Ishikawa (cell line): ENCODE results near the gene COL3A1.

Source experiments
- CEBPB ChIP-seq: IDR thresholded peaks from 2 replicates; pipeline ENCODE4 v1.6.1; 2012
- EGR1 ChIP-seq: IDR thresholded peaks from 2 replicates; pipeline ENCODE4 v1.6.1; 2012
- EP300 ChIP-seq: IDR thresholded peaks from 2 replicates; pipeline ENCODE4 v1.6.1; 2012; ENCODE audit warnings: borderline replicate concordance
- FOXM1 ChIP-seq: IDR thresholded peaks from 2 replicates; pipeline ENCODE4 v1.6.1; 2012; ENCODE audit warnings: low read depth, borderline replicate concordance
- NFIC ChIP-seq: IDR thresholded peaks from 2 replicates; pipeline ENCODE4 v1.6.1; 2012
- YY1 ChIP-seq: IDR thresholded peaks from 2 replicates; pipeline ENCODE4 v1.6.1; 2012; ENCODE audit warnings: low read depth
- TF ChIP-seq, protein P1 (sequence below): IDR thresholded peaks from 2 replicates; pipeline ENCODE4 v1.6.1; 2012; ENCODE audit warnings: low read depth, mild to moderate bottlenecking
- TF ChIP-seq, protein P2 (sequence below): IDR thresholded peaks from 2 replicates; pipeline ENCODE4 v1.6.1; 2012
- TF ChIP-seq, protein P3 (sequence below): IDR thresholded peaks from 2 replicates; pipeline ENCODE4 v1.6.1; 2012

DNA sequence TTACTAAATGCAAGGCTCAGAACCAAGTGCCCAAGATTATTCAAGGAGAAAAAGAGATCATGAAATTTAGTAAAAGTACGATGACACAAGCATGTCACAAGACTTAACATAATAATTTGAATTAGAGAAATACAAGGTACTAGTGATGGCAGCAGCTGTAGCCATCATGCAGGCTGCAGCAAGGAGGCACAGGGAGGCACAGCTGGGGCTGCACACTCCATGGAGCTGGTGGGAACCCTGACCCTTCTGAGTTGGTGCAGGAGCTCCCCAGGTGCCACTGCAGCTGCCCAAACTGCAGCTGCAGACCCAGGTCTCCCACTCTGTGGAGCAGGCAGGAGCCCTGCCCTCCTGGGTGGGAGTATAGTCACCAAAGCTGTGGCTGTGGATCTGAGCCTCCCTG lies 46.0 kb downstream of the COL3A1 start:
- TF ChIP-seq EP300: no peak
- TF ChIP-seq, protein P1, sequence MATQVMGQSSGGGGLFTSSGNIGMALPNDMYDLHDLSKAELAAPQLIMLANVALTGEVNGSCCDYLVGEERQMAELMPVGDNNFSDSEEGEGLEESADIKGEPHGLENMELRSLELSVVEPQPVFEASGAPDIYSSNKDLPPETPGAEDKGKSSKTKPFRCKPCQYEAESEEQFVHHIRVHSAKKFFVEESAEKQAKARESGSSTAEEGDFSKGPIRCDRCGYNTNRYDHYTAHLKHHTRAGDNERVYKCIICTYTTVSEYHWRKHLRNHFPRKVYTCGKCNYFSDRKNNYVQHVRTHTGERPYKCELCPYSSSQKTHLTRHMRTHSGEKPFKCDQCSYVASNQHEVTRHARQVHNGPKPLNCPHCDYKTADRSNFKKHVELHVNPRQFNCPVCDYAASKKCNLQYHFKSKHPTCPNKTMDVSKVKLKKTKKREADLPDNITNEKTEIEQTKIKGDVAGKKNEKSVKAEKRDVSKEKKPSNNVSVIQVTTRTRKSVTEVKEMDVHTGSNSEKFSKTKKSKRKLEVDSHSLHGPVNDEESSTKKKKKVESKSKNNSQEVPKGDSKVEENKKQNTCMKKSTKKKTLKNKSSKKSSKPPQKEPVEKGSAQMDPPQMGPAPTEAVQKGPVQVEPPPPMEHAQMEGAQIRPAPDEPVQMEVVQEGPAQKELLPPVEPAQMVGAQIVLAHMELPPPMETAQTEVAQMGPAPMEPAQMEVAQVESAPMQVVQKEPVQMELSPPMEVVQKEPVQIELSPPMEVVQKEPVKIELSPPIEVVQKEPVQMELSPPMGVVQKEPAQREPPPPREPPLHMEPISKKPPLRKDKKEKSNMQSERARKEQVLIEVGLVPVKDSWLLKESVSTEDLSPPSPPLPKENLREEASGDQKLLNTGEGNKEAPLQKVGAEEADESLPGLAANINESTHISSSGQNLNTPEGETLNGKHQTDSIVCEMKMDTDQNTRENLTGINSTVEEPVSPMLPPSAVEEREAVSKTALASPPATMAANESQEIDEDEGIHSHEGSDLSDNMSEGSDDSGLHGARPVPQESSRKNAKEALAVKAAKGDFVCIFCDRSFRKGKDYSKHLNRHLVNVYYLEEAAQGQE: no peak
- TF ChIP-seq, protein P2, sequence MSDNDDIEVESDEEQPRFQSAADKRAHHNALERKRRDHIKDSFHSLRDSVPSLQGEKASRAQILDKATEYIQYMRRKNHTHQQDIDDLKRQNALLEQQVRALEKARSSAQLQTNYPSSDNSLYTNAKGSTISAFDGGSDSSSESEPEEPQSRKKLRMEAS: no peak
- no peak for TF ChIP-seq FOXM1
- TF ChIP-seq CEBPB: no peak
- TF ChIP-seq EGR1: no peak
- no peak for TF ChIP-seq YY1
- TF ChIP-seq, protein P3, sequence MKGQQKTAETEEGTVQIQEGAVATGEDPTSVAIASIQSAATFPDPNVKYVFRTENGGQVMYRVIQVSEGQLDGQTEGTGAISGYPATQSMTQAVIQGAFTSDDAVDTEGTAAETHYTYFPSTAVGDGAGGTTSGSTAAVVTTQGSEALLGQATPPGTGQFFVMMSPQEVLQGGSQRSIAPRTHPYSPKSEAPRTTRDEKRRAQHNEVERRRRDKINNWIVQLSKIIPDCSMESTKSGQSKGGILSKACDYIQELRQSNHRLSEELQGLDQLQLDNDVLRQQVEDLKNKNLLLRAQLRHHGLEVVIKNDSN: no peak
- TF ChIP-seq NFIC: no peak
